GM12878 (cell line): Measurements from ENCODE around the gene FOXL3. TPM values are rescaled to one million over a fixed set of nuclear protein-coding genes. Genes with fewer than 3 reads are reported as not detected.

Source experiments
- ATAC-seq: fragments of 200-7000 bp; cut with Tn5 transposase; 3 replicates; pipeline ENCODE4 v1.9.1; 2020; ENCODE audit warnings: mild to moderate bottlenecking, moderate library complexity
- BruUV-seq: library from RNA; stranded (reverse); fragments of 400-500 nt; replicated peaks from 2 replicates; lab custom pipeline; 2021; lab: Mats Ljungman, UMichigan
- CTCF ChIA-PET: fragments of 300-600 bp; sonication (Branson Sonifier 250); formaldehyde crosslinking; extraction: SDS; loops from one replicate; lab custom pipeline; 2021; ENCODE audit warnings: inconsistent platforms; lab: Yijun Ruan, JAX
- POLR2A ChIA-PET: fragments of 350-600 bp; formaldehyde crosslinking; extraction: SDS; loops from one replicate; lab custom pipeline; 2021; ENCODE audit warnings: inconsistent platforms; lab: Charles Lee
- RAD21 ChIA-PET: fragments of 300-600 bp; sonication (Branson Sonifier 250); formaldehyde crosslinking; loops from one replicate; lab custom pipeline; 2023; ENCODE audit warnings: antibody characterized with exemption; ENCODE audit not compliant: unreplicated experiment; lab: Charles Lee
- SMC1A ChIA-PET: fragments of 300-600 bp; sonication (Branson Sonifier 250); formaldehyde crosslinking; loops from one replicate; lab custom pipeline; 2023; ENCODE audit not compliant: unreplicated experiment, uncharacterized antibody; lab: Charles Lee
- DNase-seq: peaks from one replicate; pipeline ENCODE4 v3.0.0-alpha.2; 2011; ENCODE audit warnings: low read depth, low spot score
- FAIRE-seq: peaks from 3 replicates; lab custom pipeline; 2011; peaks lifted over from hg19 to GRCh38; lab: Jason Lieb, UNC
- H2AFZ ChIP-seq: 2 replicates; pipeline ENCODE4 v1.6.0; 2011; ENCODE audit warnings: low read depth, low read length, control low read depth; ENCODE audit not compliant: control insufficient read depth
- H3K27ac ChIP-seq: 2 replicates; pipeline ENCODE4 v1.5.1; 2011; ENCODE audit warnings: control low read depth; ENCODE audit not compliant: control insufficient read depth, insufficient read depth
- H3K27me3 ChIP-seq, 2 experiments: replicated peaks in 1 of 2; 2 replicates each; pipeline versions ENCODE4 v1.6.0 to v1.6.1; 2011; ENCODE audit warnings: low read length in 1 of 2; ENCODE audit not compliant: control insufficient read depth in 2 of 2, insufficient read depth in 2 of 2
- H3K36me3 ChIP-seq, 2 experiments: 2 replicates each; pipeline ENCODE4 v1.5.1; 2011; ENCODE audit warnings: low read length in 1 of 2; ENCODE audit not compliant: control insufficient read depth in 2 of 2, insufficient read depth in 2 of 2
- H3K4me1 ChIP-seq: 2 replicates; pipeline ENCODE4 v1.6.1; 2011; ENCODE audit warnings: mild to moderate bottlenecking, low read length, moderate library complexity, mixed read lengths; ENCODE audit not compliant: control insufficient read depth, insufficient read depth
- H3K4me2 ChIP-seq: 2 replicates; pipeline ENCODE4 v1.6.0; 2011; ENCODE audit warnings: control low read depth; ENCODE audit not compliant: control insufficient read depth, insufficient read depth
- H3K4me3 ChIP-seq: fragments of 200-600 bp; sonication (generic); 2 replicates; pipeline ENCODE4 v1.5.1; 2016
- H3K79me2 ChIP-seq: 2 replicates; pipeline ENCODE4 v1.6.0; 2011; ENCODE audit warnings: low read length; ENCODE audit not compliant: control insufficient read depth, insufficient read depth
- H3K9ac ChIP-seq: 2 replicates; pipeline ENCODE4 v1.8.0; 2011; ENCODE audit warnings: low read length, control low read depth, mixed read lengths; ENCODE audit not compliant: control insufficient read depth, insufficient read depth
- H3K9me3 ChIP-seq: replicated peaks from 3 replicates; pipeline ENCODE4 v1.5.1; 2011; ENCODE audit warnings: mild to moderate bottlenecking, low read length; ENCODE audit not compliant: control insufficient read depth, insufficient read depth
- H4K20me1 ChIP-seq: 2 replicates; pipeline ENCODE4 v1.6.0; 2011; ENCODE audit not compliant: control insufficient read depth, insufficient read depth
- EED ChIP-seq: sonication (generic); IDR thresholded peaks from 2 replicates; pipeline ENCODE4 v1.6.1; 2016; ENCODE audit warnings: antibody characterized with exemption, low read depth
- FOS ChIP-seq: IDR thresholded peaks from 3 replicates; pipeline ENCODE4 v1.6.1; 2011; ENCODE audit warnings: borderline replicate concordance; ENCODE audit not compliant: insufficient read length; ENCODE audit errors: extremely low read depth
- NFYA ChIP-seq: IDR thresholded peaks from 2 replicates; pipeline ENCODE4 v1.6.1; 2011; ENCODE audit warnings: low read depth, mild to moderate bottlenecking, low read length, improper control_type of control experiment, borderline replicate concordance
- ZBED1 ChIP-seq: IDR thresholded peaks from 2 replicates; pipeline ENCODE4 v1.6.1; 2016; ENCODE audit warnings: borderline replicate concordance
- WGBS: methylation state at CpG from one replicate; pipeline ENCODE4 v1.1.6; 2016; ENCODE audit warnings: low lambda C conversion rate; ENCODE audit not compliant: insufficient replicate concordance, insufficient coverage; ENCODE audit errors: missing lambda C conversion rate; 5-methylcytosine and 5-hydroxymethylcytosine counted together
- in situ Hi-C: fragments of 300-500 bp; cut with MboI; formaldehyde crosslinking; loops from 9 replicates; pipeline ENCODE4 v1.14.3; 2018; ENCODE audit warnings: mixed read lengths
- intact Hi-C: fragments of 100-400 bp; cut with micrococcal nuclease; formaldehyde crosslinking; loops from one replicate; pipeline ENCODE4 v1.14.2; 2022; ENCODE audit not compliant: unreplicated experiment
- polyA plus RNA-seq, 11 experiments: library from polyadenylated mRNA; depleted of rRNA in 4 of 11; unstranded in 6 of 11; stranded (reverse) in 5 of 11; fragments of >200 nt; fragmentation: Nextera tagmentation in 4 of 11; fragmentation: Illumina TruSeq in 1 of 11; extraction: Ambion mirVana in 4 of 11; extraction: Trizol in 1 of 11; gene quantifications; 1 replicate in 1 of 11; 2 replicates in 10 of 11; pipeline versions ENCODE4 v1.2.1 to v1.2.3, GENCODE V29; 2011 to 2016; ENCODE audit warnings: inconsistent platforms in 2 of 11, missing spikeins in 2 of 11, low read depth in 1 of 11
- total RNA-seq, 4 experiments: library from RNA; depleted of rRNA in 3 of 4; stranded (reverse); fragments of >200 nt in 3 of 4; fragmentation: Illumina TruSeq in 1 of 4; extraction: Trizol in 1 of 4; gene quantifications; 2 replicates each; pipeline versions ENCODE4 v1.2.1 to v1.2.3, GENCODE V29; 2013 to 2021
- TF ChIP-seq, protein P1 (sequence below): fragments of 450-650 bp; IDR thresholded peaks from 2 replicates; pipeline ENCODE4 v1.6.1; 2016; ENCODE audit warnings: mild to moderate bottlenecking, moderate library complexity, borderline replicate concordance

FOXL3 gene
- total and polyA plus RNA-seq, 10 of the 15 experiments (the other 5 are each of a cell fraction or from before 2014, with no cell fraction given), result not detected

DNA sequence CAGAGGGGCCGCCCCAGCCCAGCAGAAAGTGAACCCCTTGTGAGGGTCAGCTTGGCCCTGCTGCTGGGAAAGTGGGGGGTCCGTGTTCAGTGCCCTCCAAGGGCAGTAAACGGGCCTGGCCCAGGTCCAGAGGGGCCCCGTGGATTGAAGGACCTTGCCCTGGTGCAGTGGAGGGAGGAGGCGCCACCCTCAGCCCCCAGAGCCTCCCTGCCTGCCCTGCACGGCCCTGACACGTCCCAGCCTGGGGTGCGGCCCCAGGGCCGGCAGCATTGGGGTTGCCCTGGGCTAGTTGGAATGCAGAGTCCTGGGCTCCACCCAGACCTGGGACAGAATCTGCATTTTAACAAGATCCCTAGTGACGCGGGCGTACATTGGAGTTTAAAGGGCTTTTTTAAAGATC lies 42.8 kb upstream of the FOXL3 start:
- RAD21 ChIA-PET, result no interaction called here
- POLR2A ChIA-PET, result no interaction called here
- Histone ChIP-seq H3K36me3 (no peaks in the 10 kb centered on the region), H3K79me2 (no peaks in the 10 kb centered on the region), H3K4me3 (no peak overlapping the region), H4K20me1 (no peaks in the 10 kb centered on the region), H3K9me3 (no peaks in the 10 kb centered on the region; the same call in 2 of the 3 replicates), H3K27ac (no peak overlapping the region), H3K4me1 (no peaks in the 10 kb centered on the region), H3K9ac (no peak overlapping the region), H3K4me2 (no peak overlapping the region), H3K27me3 (no peaks in the 10 kb centered on the region), H2AFZ (no peak overlapping the region)
- 37% methylated on average over 12 of the region's 12 CpGs for WGBS
- intact Hi-C loops, result no loop called here
- no peak for DNase-seq
- ATAC-seq, result no peak
- SMC1A ChIA-PET, result no interaction called here
- in situ Hi-C loops, result no loop called here
- BruUV-seq, result no TSS peak
- FAIRE-seq, result no peak
- CTCF ChIA-PET, result no interaction called here
- TF ChIP-seq EED (no peak), NFYA (no peak), FOS (no peak), ZBED1 (no peak)
- TF ChIP-seq, protein P1, sequence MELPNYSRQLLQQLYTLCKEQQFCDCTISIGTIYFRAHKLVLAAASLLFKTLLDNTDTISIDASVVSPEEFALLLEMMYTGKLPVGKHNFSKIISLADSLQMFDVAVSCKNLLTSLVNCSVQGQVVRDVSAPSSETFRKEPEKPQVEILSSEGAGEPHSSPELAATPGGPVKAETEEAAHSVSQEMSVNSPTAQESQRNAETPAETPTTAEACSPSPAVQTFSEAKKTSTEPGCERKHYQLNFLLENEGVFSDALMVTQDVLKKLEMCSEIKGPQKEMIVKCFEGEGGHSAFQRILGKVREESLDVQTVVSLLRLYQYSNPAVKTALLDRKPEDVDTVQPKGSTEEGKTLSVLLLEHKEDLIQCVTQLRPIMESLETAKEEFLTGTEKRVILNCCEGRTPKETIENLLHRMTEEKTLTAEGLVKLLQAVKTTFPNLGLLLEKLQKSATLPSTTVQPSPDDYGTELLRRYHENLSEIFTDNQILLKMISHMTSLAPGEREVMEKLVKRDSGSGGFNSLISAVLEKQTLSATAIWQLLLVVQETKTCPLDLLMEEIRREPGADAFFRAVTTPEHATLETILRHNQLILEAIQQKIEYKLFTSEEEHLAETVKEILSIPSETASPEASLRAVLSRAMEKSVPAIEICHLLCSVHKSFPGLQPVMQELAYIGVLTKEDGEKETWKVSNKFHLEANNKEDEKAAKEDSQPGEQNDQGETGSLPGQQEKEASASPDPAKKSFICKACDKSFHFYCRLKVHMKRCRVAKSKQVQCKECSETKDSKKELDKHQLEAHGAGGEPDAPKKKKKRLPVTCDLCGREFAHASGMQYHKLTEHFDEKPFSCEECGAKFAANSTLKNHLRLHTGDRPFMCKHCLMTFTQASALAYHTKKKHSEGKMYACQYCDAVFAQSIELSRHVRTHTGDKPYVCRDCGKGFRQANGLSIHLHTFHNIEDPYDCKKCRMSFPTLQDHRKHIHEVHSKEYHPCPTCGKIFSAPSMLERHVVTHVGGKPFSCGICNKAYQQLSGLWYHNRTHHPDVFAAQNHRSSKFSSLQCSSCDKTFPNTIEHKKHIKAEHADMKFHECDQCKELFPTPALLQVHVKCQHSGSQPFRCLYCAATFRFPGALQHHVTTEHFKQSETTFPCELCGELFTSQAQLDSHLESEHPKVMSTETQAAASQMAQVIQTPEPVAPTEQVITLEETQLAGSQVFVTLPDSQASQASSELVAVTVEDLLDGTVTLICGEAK, result no peak
